Measurements from ENCODE around the gene TBX1.

DNA sequence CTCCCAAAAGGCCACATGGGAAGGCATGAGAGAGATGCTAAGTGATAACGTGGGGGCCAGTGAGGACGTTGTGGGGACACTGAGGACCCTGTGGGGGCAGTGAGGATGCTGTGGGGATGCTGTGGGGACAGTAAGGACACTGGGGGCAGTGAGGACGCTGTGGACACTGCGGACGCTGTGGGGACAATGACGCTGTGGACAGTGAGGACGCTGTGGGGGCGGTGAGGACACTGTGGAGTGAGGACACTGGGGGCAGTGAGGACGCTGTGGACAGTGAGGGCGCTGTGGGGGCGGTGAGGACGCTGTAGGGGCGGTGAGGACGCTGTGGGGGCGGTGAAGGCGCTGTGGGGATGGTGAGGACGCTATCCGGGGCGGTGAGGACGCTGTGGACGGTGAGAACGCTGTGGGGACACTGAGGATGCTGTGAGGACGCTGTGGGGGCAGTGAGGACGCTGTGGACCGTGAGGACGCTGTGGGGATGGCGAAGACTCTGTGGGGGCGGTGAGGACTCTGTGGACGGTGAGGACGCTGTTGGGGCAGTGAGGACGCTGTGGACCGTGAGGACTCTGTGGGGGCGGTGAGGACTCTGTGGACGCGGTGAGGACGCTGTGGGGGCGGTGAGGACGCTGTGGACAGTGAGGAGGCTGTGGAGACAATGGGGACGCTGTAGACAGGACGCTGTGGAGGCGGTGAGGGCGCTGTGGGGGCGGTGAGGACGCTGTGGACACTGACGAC, 35.5 kb upstream of the TBX1 start:
- TF ChIP-seq, protein P1, sequence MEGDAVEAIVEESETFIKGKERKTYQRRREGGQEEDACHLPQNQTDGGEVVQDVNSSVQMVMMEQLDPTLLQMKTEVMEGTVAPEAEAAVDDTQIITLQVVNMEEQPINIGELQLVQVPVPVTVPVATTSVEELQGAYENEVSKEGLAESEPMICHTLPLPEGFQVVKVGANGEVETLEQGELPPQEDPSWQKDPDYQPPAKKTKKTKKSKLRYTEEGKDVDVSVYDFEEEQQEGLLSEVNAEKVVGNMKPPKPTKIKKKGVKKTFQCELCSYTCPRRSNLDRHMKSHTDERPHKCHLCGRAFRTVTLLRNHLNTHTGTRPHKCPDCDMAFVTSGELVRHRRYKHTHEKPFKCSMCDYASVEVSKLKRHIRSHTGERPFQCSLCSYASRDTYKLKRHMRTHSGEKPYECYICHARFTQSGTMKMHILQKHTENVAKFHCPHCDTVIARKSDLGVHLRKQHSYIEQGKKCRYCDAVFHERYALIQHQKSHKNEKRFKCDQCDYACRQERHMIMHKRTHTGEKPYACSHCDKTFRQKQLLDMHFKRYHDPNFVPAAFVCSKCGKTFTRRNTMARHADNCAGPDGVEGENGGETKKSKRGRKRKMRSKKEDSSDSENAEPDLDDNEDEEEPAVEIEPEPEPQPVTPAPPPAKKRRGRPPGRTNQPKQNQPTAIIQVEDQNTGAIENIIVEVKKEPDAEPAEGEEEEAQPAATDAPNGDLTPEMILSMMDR (IDR thresholded peaks at IDR 0.05): no peak
- TF ChIP-seq POLR2A (IDR thresholded peaks at IDR 0.05): no peak
- TF ChIP-seq POLR2AphosphoS5 (IDR thresholded peaks at IDR 0.05): no peak
- TF ChIP-seq EP300 (IDR thresholded peaks at IDR 0.05): no peak

All from stomach (tissue), 4 donors.